Ascending aorta (tissue), 2 donors: ENCODE data around the gene SGCG. TPM values are rescaled to one million over a fixed set of nuclear protein-coding genes. Genes with fewer than 3 reads are reported as not detected.

Experiments
- DNase-seq, 2 donors: peaks; one replicate each; pipeline ENCODE4 v3.0.0-alpha.2; 2019; ENCODE audit warnings: low spot score in 2 of 2
- H3K27ac ChIP-seq, 2 donors: fragments of 200-600 bp; sonication (generic); one replicate each; pipeline ENCODE4 v1.5.1; 2016 to 2017; ENCODE audit warnings: mild to moderate bottlenecking in 1 of 2
- H3K27me3 ChIP-seq: fragments of 200-600 bp; sonication (generic); one replicate; pipeline ENCODE4 v1.5.1; 2017
- H3K36me3 ChIP-seq, 2 donors: fragments of 200-600 bp; sonication (generic); one replicate each; pipeline ENCODE4 v1.5.1; 2016
- H3K4me1 ChIP-seq, 2 donors: fragments of 200-600 bp; sonication (generic); one replicate each; pipeline ENCODE4 v1.5.1; 2016 to 2017; ENCODE audit warnings: mild to moderate bottlenecking in 1 of 2
- H3K4me3 ChIP-seq, 2 donors: fragments of 200-600 bp; sonication (generic); one replicate each; pipeline ENCODE4 v1.5.1; 2016 to 2017; ENCODE audit warnings: mild to moderate bottlenecking in 1 of 2
- H3K9me3 ChIP-seq, 2 donors: fragments of 200-600 bp; sonication (generic); one replicate each; pipeline ENCODE4 v1.5.1; 2016
- CTCF ChIP-seq, 3 experiments: fragments of 200-600 bp in 2 of 3; fragments of 450-650 bp in 1 of 3; sonication (generic) in 2 of 3; IDR thresholded peaks; one replicate each; pipeline ENCODE4 v1.5.1; 2016 to 2019; ENCODE audit warnings: antibody characterized with exemption in 3 of 3, mild to moderate bottlenecking in 1 of 3, moderate library complexity in 1 of 3
- intact Hi-C: fragments of 100-400 bp; cut with DNase I; formaldehyde crosslinking; loops from one replicate; pipeline ENCODE4 v1.15.1; 2023
- total RNA-seq: library from RNA; depleted of rRNA; stranded (reverse); fragments of >200 nt; gene quantifications from one replicate; pipeline ENCODE4 v1.1.0, GENCODE V29; 2016

SGCG gene
- total RNA-seq, 1 donor from 2014 or later: not detected

GRCh38 chr13:23339225-23339624 lies 158.4 kb downstream of the SGCG start:
- DNase-seq: no peak
- Histone ChIP-seq H3K36me3 (peaks cover 22 to 37% of the 10 kb centered on the region in 2 donors), H3K4me3 (no peak overlapping the region), H3K27ac (no peak overlapping the region), H3K27me3 (no peaks in the 10 kb centered on the region), H3K4me1 (no peaks in the 10 kb centered on the region), H3K9me3 (peaks cover 5 to 63% of the 10 kb centered on the region in 2 donors)
- intact Hi-C loops: no loop called here
- TF ChIP-seq CTCF (IDR thresholded peaks at IDR 0.05): no peak

- peaks cover 0 to 9% of the 10 kb centered on the region in 2 donors for H3K9me3 ChIP-seq
- no peak for TF ChIP-seq CTCF (IDR thresholded peaks at IDR 0.05)
- H3K4me3 ChIP-seq: no peak overlapping the region
- DNase-seq: no peak
- no peak overlapping the region for H3K27ac ChIP-seq
- peaks cover 37 to 87% of the 10 kb centered on the region in 2 donors for H3K36me3 ChIP-seq
- intact Hi-C loops: no loop called here
- peaks cover 0 to 8% of the 10 kb centered on the region in 2 donors for H3K4me1 ChIP-seq
- H3K27me3 ChIP-seq: no peaks in the 10 kb centered on the region
Measured at GRCh38 chr13:23344931-23345595, 164.3 kb downstream of the SGCG start.

GRCh38 chr13:23347601-23348000 lies 166.8 kb downstream of the SGCG start:
- Histone ChIP-seq H3K9me3 (no peaks in the 10 kb centered on the region), H3K27me3 (no peaks in the 10 kb centered on the region), H3K36me3 (peaks cover 20 to 84% of the 10 kb centered on the region in 2 donors), H3K4me1 (peaks cover 0 to 8% of the 10 kb centered on the region in 2 donors), H3K27ac (no peak overlapping the region), H3K4me3 (no peak overlapping the region)
- TF ChIP-seq CTCF (IDR thresholded peaks at IDR 0.05): no peak
- DNase-seq: no peak
- intact Hi-C loops: no loop called here

- intact Hi-C loops: no loop called here
- no peaks in the 10 kb centered on the region for H3K27me3 ChIP-seq
- H3K4me3 ChIP-seq: no peak overlapping the region
- H3K36me3 ChIP-seq: peaks cover 27 to 84% of the 10 kb centered on the region in 2 donors
- H3K27ac ChIP-seq: peak overlapping the region; percentile 13 to 43
- H3K4me1 ChIP-seq: peaks cover 0 to 8% of the 10 kb centered on the region in 2 donors
- no peak for TF ChIP-seq CTCF (IDR thresholded peaks at IDR 0.05)
- DNase-seq: no peak
- H3K9me3 ChIP-seq: no peaks in the 10 kb centered on the region
Measured at GRCh38 chr13:23348262-23349127, 167.7 kb downstream of the SGCG start.

GRCh38 chr13:23349161-23349897 lies 168.6 kb downstream of the SGCG start:
- H3K4me1 ChIP-seq: peaks cover 0 to 8% of the 10 kb centered on the region in 2 donors

More at GRCh38 chr13:23349161-23349897, 168.6 kb downstream of the SGCG start:
- intact Hi-C loops: no loop called here
- H3K36me3 ChIP-seq: peaks cover 27 to 85% of the 10 kb centered on the region in 2 donors
- no peaks in the 10 kb centered on the region for H3K27me3 ChIP-seq
- no peaks in the 10 kb centered on the region for H3K9me3 ChIP-seq
- H3K4me3 ChIP-seq: no peak overlapping the region
- H3K27ac ChIP-seq: peak overlapping the region; percentile 13 to 43
- DNase-seq: no peak
- TF ChIP-seq CTCF (IDR thresholded peaks at IDR 0.05): no peak
